Lower leg skin (tissue), 3 donors: Measurements from ENCODE around the gene NRXN3.

Source experiments
- POLR2A ChIP-seq, 2 donors: fragments of 450-650 bp; IDR thresholded peaks; one replicate each; pipeline ENCODE4 v1.6.1; 2016 to 2017; ENCODE audit warnings: antibody characterized with exemption in 2 of 2, mild to moderate bottlenecking in 1 of 2, moderate library complexity in 1 of 2
- TF ChIP-seq, protein P1 (sequence below), 3 donors: fragments of 450-650 bp; IDR thresholded peaks; one replicate each; pipeline ENCODE4 v1.5.1; 2016; ENCODE audit warnings: antibody characterized with exemption in 3 of 3, mild to moderate bottlenecking in 3 of 3, moderate library complexity in 2 of 3

- TF ChIP-seq, protein P1, sequence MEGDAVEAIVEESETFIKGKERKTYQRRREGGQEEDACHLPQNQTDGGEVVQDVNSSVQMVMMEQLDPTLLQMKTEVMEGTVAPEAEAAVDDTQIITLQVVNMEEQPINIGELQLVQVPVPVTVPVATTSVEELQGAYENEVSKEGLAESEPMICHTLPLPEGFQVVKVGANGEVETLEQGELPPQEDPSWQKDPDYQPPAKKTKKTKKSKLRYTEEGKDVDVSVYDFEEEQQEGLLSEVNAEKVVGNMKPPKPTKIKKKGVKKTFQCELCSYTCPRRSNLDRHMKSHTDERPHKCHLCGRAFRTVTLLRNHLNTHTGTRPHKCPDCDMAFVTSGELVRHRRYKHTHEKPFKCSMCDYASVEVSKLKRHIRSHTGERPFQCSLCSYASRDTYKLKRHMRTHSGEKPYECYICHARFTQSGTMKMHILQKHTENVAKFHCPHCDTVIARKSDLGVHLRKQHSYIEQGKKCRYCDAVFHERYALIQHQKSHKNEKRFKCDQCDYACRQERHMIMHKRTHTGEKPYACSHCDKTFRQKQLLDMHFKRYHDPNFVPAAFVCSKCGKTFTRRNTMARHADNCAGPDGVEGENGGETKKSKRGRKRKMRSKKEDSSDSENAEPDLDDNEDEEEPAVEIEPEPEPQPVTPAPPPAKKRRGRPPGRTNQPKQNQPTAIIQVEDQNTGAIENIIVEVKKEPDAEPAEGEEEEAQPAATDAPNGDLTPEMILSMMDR (IDR thresholded peaks at IDR 0.05), result no peak
- TF ChIP-seq POLR2A (IDR thresholded peaks at IDR 0.05), result no peak
Measured at GRCh38 chr14:78709795-78710557, 539.8 kb downstream of the NRXN3 start.
